HEK293T (cell line): ENCODE results near the gene CTDSPL.

ENCODE experiments used
- ARNT ChIP-seq: fragments of 450-650 bp; IDR thresholded peaks from 2 replicates; pipeline ENCODE4 v1.6.1; 2017; ENCODE audit warnings: mild to moderate bottlenecking
- BHLHE40 ChIP-seq: fragments of 450-650 bp; IDR thresholded peaks from 2 replicates; pipeline ENCODE4 v1.6.1; 2016; ENCODE audit warnings: mild to moderate bottlenecking, moderate library complexity, borderline replicate concordance
- ELF4 ChIP-seq: fragments of 450-650 bp; IDR thresholded peaks from 2 replicates; pipeline ENCODE4 v1.6.1; 2017; ENCODE audit warnings: antibody characterized with exemption
- FOXA1 ChIP-seq: fragments of 450-650 bp; IDR thresholded peaks from 2 replicates; pipeline ENCODE4 v1.6.1; 2016; ENCODE audit warnings: mild to moderate bottlenecking
- FOXK2 ChIP-seq: fragments of 450-650 bp; IDR thresholded peaks from 2 replicates; pipeline ENCODE4 v1.6.1; 2016; ENCODE audit warnings: mild to moderate bottlenecking
- FOXM1 ChIP-seq: fragments of 450-650 bp; IDR thresholded peaks from 2 replicates; pipeline ENCODE4 v1.6.1; 2017; ENCODE audit warnings: mild to moderate bottlenecking, borderline replicate concordance
- HDGF ChIP-seq: fragments of 450-650 bp; IDR thresholded peaks from 2 replicates; pipeline ENCODE4 v1.6.1; 2017; ENCODE audit warnings: antibody characterized with exemption, borderline replicate concordance
- NFRKB ChIP-seq: fragments of 450-650 bp; IDR thresholded peaks from 2 replicates; pipeline ENCODE4 v1.6.1; 2016; ENCODE audit warnings: mild to moderate bottlenecking, moderate library complexity
- SP1 ChIP-seq: fragments of 450-650 bp; IDR thresholded peaks from 2 replicates; pipeline ENCODE4 v1.6.1; 2017
- SUZ12 ChIP-seq: fragments of 450-650 bp; IDR thresholded peaks from 2 replicates; pipeline ENCODE4 v1.6.1; 2016; ENCODE audit warnings: mild to moderate bottlenecking

- no peak for TF ChIP-seq ELF4
- no peak for TF ChIP-seq FOXM1
- TF ChIP-seq SUZ12: no peak
- no peak for TF ChIP-seq FOXK2
- no peak for TF ChIP-seq FOXA1
- TF ChIP-seq SP1: no peak
- no peak for TF ChIP-seq ARNT
- TF ChIP-seq NFRKB: no peak
- no peak for TF ChIP-seq BHLHE40
- no peak for TF ChIP-seq HDGF
Measured at GRCh38 chr3:37825744-37826400, 35.8 kb upstream of the CTDSPL start.
